Adrenal gland (tissue), 5 donors: Measurements from ENCODE around the gene CEP126.

Source experiments
- POLR2A ChIP-seq, 2 donors: fragments of 450-650 bp; IDR thresholded peaks; one replicate each; pipeline ENCODE4 v1.6.1; 2017; ENCODE audit warnings: antibody characterized with exemption in 2 of 2, mild to moderate bottlenecking in 2 of 2, moderate library complexity in 1 of 2
- TF ChIP-seq, protein P1 (sequence below), 6 experiments: fragments of 450-650 bp in 4 of 6; fragments of 200-600 bp in 2 of 6; sonication (generic) in 1 of 6; IDR thresholded peaks; 1 replicate in 5 of 6; 2 replicates in 1 of 6; pipeline versions ENCODE4 v1.5.1 to v1.8.0; 2016 to 2021; ENCODE audit warnings: antibody characterized with exemption in 6 of 6, mild to moderate bottlenecking in 2 of 6, moderate library complexity in 1 of 6
- donor health status: DM: no; HTN: no; CAD: no.

DNA sequence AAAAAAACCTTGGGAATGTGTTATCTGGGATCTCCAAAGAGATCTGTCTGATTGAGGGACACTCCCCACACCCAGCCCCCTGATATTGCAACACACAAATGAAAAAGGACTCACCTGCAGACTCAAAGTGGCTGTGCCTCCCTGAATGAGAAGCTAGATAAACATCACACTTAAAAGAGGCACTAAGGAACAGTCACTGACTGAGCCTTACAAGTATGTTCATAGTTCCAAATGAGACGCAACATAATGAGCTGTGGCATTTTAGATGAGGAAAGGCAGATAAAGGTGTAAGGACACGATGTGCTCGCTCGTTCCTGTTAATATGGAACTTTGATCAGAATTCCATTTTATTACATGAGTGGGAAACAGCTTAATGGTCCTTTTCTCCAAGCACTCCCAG lies 111.4 kb downstream of the CEP126 start:
- no peak for TF ChIP-seq POLR2A (IDR thresholded peaks at IDR 0.05)
- TF ChIP-seq, protein P1, sequence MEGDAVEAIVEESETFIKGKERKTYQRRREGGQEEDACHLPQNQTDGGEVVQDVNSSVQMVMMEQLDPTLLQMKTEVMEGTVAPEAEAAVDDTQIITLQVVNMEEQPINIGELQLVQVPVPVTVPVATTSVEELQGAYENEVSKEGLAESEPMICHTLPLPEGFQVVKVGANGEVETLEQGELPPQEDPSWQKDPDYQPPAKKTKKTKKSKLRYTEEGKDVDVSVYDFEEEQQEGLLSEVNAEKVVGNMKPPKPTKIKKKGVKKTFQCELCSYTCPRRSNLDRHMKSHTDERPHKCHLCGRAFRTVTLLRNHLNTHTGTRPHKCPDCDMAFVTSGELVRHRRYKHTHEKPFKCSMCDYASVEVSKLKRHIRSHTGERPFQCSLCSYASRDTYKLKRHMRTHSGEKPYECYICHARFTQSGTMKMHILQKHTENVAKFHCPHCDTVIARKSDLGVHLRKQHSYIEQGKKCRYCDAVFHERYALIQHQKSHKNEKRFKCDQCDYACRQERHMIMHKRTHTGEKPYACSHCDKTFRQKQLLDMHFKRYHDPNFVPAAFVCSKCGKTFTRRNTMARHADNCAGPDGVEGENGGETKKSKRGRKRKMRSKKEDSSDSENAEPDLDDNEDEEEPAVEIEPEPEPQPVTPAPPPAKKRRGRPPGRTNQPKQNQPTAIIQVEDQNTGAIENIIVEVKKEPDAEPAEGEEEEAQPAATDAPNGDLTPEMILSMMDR (IDR thresholded peaks at IDR 0.05) = no peak
